COLO668 (cell line): ENCODE measurements around the gene CFAP97D1.
A peak's percentile ranks its signal among the peaks of the same experiment; 100 is the strongest.

Experiments used
- DNase-seq: peaks from one replicate; lab custom pipeline; 2025; ENCODE audit not compliant: unreplicated experiment; lab: John Stamatoyannopoulos, UW

Gene CFAP97D1

DNA sequence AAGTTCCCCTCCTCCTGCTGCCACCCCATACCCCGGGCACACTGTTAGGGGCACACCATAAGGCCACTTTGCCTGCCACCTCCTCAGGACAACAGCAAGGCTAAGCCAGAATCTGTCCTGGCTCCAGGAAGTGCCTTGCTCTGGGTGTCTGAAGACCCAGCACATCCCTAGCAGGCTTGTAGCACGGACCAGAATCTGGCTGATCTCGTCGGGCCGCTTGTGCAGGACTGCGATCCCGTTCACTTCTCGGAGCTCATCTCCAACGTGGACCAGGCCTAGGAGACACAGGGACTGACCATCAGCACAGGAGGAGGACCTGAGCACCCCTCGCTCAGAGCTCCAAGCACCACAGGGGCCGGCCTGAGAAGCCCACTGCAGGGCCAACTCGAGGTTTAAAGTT is 45.3 kb downstream of the CFAP97D1 start:
- no peak for DNase-seq

DNA sequence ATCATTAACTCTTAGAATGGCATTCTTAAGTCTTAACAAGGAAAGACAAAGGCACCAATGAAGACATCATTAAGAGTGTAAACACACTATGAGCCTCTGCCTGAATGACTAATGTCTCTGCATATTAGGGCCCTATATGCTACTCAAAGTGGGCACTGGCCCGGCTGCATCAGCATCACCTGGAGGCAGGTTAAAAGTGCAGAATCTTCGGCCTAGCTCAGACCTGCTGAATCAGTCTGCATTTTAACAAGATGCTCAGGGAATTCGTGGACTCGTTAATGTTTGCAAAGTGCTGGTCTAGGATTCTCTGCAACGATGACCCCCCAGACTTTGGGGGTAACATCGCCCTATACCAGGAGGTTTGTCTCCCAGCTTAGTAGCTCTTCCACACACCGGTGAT is 46.0 kb downstream of the CFAP97D1 start:
- no peak for DNase-seq

DNA sequence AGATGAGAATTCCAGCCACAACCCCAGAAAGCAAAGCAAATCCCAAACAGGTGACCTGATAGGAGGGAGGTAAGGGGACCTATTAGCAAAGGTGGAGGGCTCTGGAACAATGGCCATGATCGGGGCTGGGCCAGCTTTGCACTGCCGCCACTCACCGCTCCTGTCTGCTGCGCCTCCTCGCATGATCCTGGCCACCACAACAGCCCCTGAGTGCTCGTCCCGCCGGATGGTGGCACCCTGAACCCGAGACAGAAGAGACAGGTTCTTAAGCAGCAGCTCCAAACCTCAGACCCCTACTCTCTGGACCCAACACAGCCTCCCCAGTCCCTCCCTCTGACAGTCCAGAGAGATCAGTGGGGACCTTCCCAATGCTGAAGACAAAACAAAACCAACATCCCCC is 47.4 kb downstream of the CFAP97D1 start:
- DNase-seq: no peak

DNA sequence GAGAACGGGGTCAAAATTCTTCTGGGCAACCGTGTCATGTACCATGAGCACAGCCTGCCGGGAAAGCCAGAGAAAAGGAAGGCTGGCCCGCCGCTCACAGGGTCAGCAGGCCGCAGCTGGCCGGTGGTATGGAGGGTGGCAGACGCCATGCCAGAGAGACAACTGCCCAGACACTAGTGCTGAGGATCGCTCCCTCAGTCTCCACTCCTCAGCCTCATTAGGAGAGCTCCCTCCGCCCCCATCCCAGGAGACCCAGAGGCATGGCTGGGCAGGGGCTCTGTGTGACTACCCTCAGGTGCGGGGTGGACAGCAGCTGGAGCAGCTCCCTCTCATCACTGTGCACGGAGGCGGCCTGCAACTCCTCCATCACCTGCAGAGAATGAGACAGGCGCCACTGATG is 49.5 kb downstream of the CFAP97D1 start:
- DNase-seq: no peak

DNA sequence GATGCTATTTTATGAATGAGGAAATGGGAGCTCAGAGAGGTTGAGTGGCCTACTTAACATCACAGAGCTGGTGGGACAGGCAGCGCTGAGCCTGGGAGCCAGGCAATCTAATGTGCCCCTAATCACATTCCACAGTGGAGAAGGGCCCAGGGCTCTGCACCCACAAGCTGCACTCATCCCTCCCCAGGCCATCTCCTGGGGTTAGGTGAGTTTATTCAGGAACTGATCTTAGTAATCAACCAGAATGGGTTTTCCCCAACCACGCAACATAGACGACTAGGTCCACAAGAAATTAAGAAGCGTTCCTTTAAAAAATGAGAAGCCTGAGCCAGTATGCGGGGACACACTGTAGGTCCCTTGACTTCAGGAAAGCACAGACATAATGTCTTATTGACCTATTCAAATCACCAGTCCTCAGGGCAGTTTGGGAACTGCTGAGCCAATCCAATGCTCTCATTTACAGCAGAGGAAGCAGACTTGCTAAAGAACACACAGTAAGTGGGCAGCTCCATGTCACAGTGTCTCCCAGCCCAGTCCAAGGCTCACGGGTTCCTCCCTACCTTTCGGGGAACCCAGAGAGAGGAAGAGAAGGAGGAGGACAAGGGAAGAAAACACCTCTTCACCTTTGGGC is 50.4 kb downstream of the CFAP97D1 start:
- DNase-seq: no peak

DNA sequence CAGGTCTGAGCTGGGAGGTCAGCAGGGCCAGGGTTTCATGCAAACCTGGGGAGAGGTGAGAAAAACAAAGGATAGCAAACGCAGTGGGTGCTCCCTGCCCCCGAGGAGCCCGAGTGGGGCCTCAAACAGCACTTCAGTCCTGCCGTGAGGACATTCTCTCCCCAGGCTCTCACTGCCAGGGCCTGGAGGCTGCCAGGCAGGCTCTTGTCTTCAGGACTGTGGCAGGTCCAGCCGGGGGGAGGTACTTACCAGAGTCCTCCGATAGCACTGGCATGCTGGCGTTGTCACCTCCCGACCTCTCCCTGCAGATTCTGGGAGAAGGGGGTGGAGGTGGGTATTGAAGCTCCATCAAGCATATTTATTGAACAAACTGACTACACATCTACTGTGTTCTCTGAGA is 51.4 kb downstream of the CFAP97D1 start:
- DNase-seq: no peak

DNA sequence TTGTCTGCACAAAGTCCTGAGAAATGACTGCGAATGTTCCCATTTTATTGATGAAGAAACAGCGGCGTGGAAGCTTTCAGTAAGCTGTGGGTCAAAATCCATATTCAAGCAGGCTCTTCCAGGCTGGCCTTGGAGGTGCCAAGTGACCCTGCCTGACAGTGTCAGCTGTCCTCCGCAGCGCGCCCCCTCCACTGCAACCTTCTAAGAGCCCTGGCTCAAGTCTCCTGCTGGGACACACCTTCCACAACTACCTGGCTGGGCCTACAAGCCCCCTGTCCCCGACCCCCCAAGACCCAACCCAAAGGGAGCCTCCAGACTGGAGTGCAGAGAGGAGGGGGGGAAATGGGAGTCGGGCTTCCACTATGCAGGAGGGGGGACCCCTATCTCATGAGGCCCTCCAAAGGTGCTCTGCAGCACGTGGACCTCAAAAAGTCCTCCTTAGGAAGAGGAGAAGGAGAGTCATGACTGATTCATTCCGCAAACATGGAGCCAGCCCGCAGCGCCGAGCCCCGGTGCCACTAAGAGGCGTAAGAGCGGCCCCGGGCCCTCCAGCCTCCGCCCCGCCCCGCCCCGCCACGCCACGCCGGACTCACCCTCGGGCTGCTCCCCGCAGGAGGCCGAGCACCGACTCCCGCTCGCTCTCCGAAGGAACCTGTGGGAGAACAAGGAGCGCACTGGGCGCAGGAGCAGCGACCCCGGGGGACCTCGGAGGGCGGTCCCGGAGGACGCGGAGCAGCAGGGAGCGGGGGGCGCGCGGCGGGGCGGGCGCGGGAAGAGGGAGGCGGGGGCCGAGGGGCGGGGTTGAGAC is 52.1 kb downstream of the CFAP97D1 start:
- peak; percentile 36 for DNase-seq

DNA sequence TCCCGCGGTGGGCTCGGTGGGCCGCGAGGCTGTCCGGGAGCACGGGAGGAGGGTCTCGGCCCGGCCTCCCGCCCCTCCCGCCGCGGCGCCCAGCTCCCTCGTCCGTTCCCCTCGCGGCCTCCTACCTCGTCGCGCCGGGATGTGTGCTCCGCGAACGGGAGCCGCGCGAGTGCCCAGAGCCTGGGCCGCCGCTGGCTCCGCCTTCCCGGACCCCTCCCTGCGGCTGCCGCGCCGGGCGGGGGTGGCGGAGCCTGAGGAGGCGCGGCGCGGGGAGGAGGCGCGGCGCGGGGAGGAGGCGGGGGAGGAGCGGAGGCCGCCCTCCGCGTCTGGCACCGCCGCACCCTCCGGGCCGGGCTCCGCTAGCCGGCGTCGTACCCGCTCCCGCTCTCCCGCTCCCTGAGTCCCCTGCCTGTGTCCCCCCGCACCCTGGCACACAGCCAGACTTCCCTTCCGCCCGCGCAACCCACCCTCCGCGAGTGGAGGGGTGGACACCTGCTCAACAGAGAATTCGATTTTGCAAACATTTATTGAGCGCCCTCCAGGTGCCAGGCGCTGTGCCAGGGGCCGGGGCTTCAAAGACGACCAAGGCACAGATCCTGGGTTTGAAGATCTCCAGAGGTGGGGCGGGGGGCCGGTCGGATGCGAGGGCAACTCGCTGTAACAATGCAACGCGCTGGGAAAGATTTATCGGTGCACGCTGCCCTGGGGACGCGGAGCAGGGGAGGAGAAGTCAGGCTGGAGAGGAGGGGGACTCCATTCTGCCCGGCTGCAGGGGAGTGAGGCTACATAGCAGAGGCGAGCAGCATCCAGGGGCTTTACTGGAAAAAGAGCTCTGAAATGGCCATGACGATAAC is 53.0 kb downstream of the CFAP97D1 start, which contains the start of gene MPP3:
Gene MPP3 (minus strand): TSS at position 171 of the 854 bp plus-strand sequence. CDS start 1,240 bp downstream, outside the sequence.
- DNase-seq: peak; percentile 78

DNA sequence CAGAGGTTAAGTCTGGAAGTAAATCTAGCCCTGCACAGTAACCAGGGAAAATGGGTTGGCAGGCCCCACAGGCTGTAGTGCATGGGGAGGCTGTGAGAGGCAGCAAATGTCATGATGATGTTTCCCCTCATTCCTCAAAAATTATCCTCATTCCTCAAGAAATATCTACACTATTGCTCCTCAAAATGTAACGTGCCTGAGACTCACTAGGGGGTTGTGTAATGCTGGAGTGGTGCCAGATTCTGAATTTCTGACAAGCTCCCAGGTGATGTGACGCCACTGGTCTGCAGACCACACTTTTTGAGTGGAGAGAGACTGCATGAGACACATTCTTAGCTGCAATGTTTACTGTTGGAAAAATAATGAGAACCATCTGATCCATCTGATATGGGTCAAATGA is 53.9 kb downstream of the CFAP97D1 start:
- DNase-seq: peak; percentile 2
